GM12878 (cell line): Measurements from ENCODE around the gene RNF152. TPM values are rescaled to one million over a fixed set of nuclear protein-coding genes. Genes with fewer than 3 reads are reported as not detected.

Experiments used
- ATAC-seq: fragments of 200-7000 bp; cut with Tn5 transposase; 3 replicates; pipeline ENCODE4 v1.9.1; 2020; ENCODE audit warnings: mild to moderate bottlenecking, moderate library complexity
- BruUV-seq: library from RNA; stranded (reverse); fragments of 400-500 nt; replicated peaks from 2 replicates; lab custom pipeline; 2021; lab: Mats Ljungman, UMichigan
- CTCF ChIA-PET: fragments of 300-600 bp; sonication (Branson Sonifier 250); formaldehyde crosslinking; extraction: SDS; loops from one replicate; lab custom pipeline; 2021; ENCODE audit warnings: inconsistent platforms; lab: Yijun Ruan, JAX
- POLR2A ChIA-PET: fragments of 350-600 bp; formaldehyde crosslinking; extraction: SDS; loops from one replicate; lab custom pipeline; 2021; ENCODE audit warnings: inconsistent platforms; lab: Charles Lee
- RAD21 ChIA-PET: fragments of 300-600 bp; sonication (Branson Sonifier 250); formaldehyde crosslinking; loops from one replicate; lab custom pipeline; 2023; ENCODE audit warnings: antibody characterized with exemption; ENCODE audit not compliant: unreplicated experiment; lab: Charles Lee
- SMC1A ChIA-PET: fragments of 300-600 bp; sonication (Branson Sonifier 250); formaldehyde crosslinking; loops from one replicate; lab custom pipeline; 2023; ENCODE audit not compliant: unreplicated experiment, uncharacterized antibody; lab: Charles Lee
- DNase-seq: peaks from one replicate; pipeline ENCODE4 v3.0.0-alpha.2; 2011; ENCODE audit warnings: low read depth, low spot score
- FAIRE-seq: peaks from 3 replicates; lab custom pipeline; 2011; peaks lifted over from hg19 to GRCh38; lab: Jason Lieb, UNC
- H2AFZ ChIP-seq: 2 replicates; pipeline ENCODE4 v1.6.0; 2011; ENCODE audit warnings: low read depth, low read length, control low read depth; ENCODE audit not compliant: control insufficient read depth
- H3K27ac ChIP-seq: 2 replicates; pipeline ENCODE4 v1.5.1; 2011; ENCODE audit warnings: control low read depth; ENCODE audit not compliant: control insufficient read depth, insufficient read depth
- H3K27me3 ChIP-seq, 2 experiments: replicated peaks in 1 of 2; 2 replicates each; pipeline versions ENCODE4 v1.6.0 to v1.6.1; 2011; ENCODE audit warnings: low read length in 1 of 2; ENCODE audit not compliant: control insufficient read depth in 2 of 2, insufficient read depth in 2 of 2
- H3K36me3 ChIP-seq, 2 experiments: 2 replicates each; pipeline ENCODE4 v1.5.1; 2011; ENCODE audit warnings: low read length in 1 of 2; ENCODE audit not compliant: control insufficient read depth in 2 of 2, insufficient read depth in 2 of 2
- H3K4me1 ChIP-seq: 2 replicates; pipeline ENCODE4 v1.6.1; 2011; ENCODE audit warnings: mild to moderate bottlenecking, low read length, moderate library complexity, mixed read lengths; ENCODE audit not compliant: control insufficient read depth, insufficient read depth
- H3K4me2 ChIP-seq: 2 replicates; pipeline ENCODE4 v1.6.0; 2011; ENCODE audit warnings: control low read depth; ENCODE audit not compliant: control insufficient read depth, insufficient read depth
- H3K4me3 ChIP-seq: fragments of 200-600 bp; sonication (generic); 2 replicates; pipeline ENCODE4 v1.5.1; 2016
- H3K79me2 ChIP-seq: 2 replicates; pipeline ENCODE4 v1.6.0; 2011; ENCODE audit warnings: low read length; ENCODE audit not compliant: control insufficient read depth, insufficient read depth
- H3K9ac ChIP-seq: 2 replicates; pipeline ENCODE4 v1.8.0; 2011; ENCODE audit warnings: low read length, control low read depth, mixed read lengths; ENCODE audit not compliant: control insufficient read depth, insufficient read depth
- H3K9me3 ChIP-seq: replicated peaks from 3 replicates; pipeline ENCODE4 v1.5.1; 2011; ENCODE audit warnings: mild to moderate bottlenecking, low read length; ENCODE audit not compliant: control insufficient read depth, insufficient read depth
- H4K20me1 ChIP-seq: 2 replicates; pipeline ENCODE4 v1.6.0; 2011; ENCODE audit not compliant: control insufficient read depth, insufficient read depth
- BACH1 ChIP-seq: fragments of 450-650 bp; IDR thresholded peaks from 2 replicates; pipeline ENCODE4 v1.6.1; 2017; ENCODE audit warnings: mild to moderate bottlenecking, borderline replicate concordance
- CHD4 ChIP-seq: fragments of 200-600 bp; sonication (generic); IDR thresholded peaks from 2 replicates; pipeline ENCODE4 v1.6.1; 2016; ENCODE audit warnings: mild to moderate bottlenecking
- EED ChIP-seq: sonication (generic); IDR thresholded peaks from 2 replicates; pipeline ENCODE4 v1.6.1; 2016; ENCODE audit warnings: antibody characterized with exemption, low read depth
- SPI1 ChIP-seq: IDR thresholded peaks from 2 replicates; pipeline ENCODE4 v1.6.1; 2011; ENCODE audit warnings: low read depth, mild to moderate bottlenecking, low read length, moderate library complexity, borderline replicate concordance; ENCODE audit not compliant: insufficient read depth
- SREBF2 ChIP-seq: IDR thresholded peaks from 2 replicates; pipeline ENCODE4 v1.6.1; 2012; ENCODE audit warnings: mild to moderate bottlenecking, low read length
- TAF1 ChIP-seq: IDR thresholded peaks from 2 replicates; pipeline ENCODE4 v1.6.1; 2011; ENCODE audit warnings: mild to moderate bottlenecking, low read depth, low read length, borderline replicate concordance
- TARDBP ChIP-seq: IDR thresholded peaks from 2 replicates; pipeline ENCODE4 v1.6.1; 2016; ENCODE audit warnings: borderline replicate concordance
- TBL1XR1 ChIP-seq: IDR thresholded peaks from 2 replicates; pipeline ENCODE4 v1.6.1; 2012; ENCODE audit warnings: low read depth, low read length, improper control_type of control experiment
- YBX1 ChIP-seq: fragments of 450-650 bp; IDR thresholded peaks from 2 replicates; pipeline ENCODE4 v1.6.1; 2016; ENCODE audit warnings: antibody characterized with exemption
- WGBS: methylation state at CpG from one replicate; pipeline ENCODE4 v1.1.6; 2016; ENCODE audit warnings: low lambda C conversion rate; ENCODE audit not compliant: insufficient replicate concordance, insufficient coverage; ENCODE audit errors: missing lambda C conversion rate; 5-methylcytosine and 5-hydroxymethylcytosine counted together
- in situ Hi-C: fragments of 300-500 bp; cut with MboI; formaldehyde crosslinking; loops from 9 replicates; pipeline ENCODE4 v1.14.3; 2018; ENCODE audit warnings: mixed read lengths
- intact Hi-C: fragments of 100-400 bp; cut with micrococcal nuclease; formaldehyde crosslinking; loops from one replicate; pipeline ENCODE4 v1.14.2; 2022; ENCODE audit not compliant: unreplicated experiment
- polyA plus RNA-seq, 11 experiments: library from polyadenylated mRNA; depleted of rRNA in 4 of 11; unstranded in 6 of 11; stranded (reverse) in 5 of 11; fragments of >200 nt; fragmentation: Nextera tagmentation in 4 of 11; fragmentation: Illumina TruSeq in 1 of 11; extraction: Ambion mirVana in 4 of 11; extraction: Trizol in 1 of 11; gene quantifications; 1 replicate in 1 of 11; 2 replicates in 10 of 11; pipeline versions ENCODE4 v1.2.1 to v1.2.3, GENCODE V29; 2011 to 2016; ENCODE audit warnings: inconsistent platforms in 2 of 11, missing spikeins in 2 of 11, low read depth in 1 of 11
- total RNA-seq, 4 experiments: library from RNA; depleted of rRNA in 3 of 4; stranded (reverse); fragments of >200 nt in 3 of 4; fragmentation: Illumina TruSeq in 1 of 4; extraction: Trizol in 1 of 4; gene quantifications; 2 replicates each; pipeline versions ENCODE4 v1.2.1 to v1.2.3, GENCODE V29; 2013 to 2021
- TF ChIP-seq, protein P1 (sequence below): IDR thresholded peaks from 2 replicates; pipeline ENCODE4 v1.6.1; 2012; ENCODE audit warnings: low read length, inconsistent platforms
- TF ChIP-seq, protein P2 (sequence below): IDR thresholded peaks from 2 replicates; pipeline ENCODE4 v1.6.1; 2011; ENCODE audit warnings: borderline replicate concordance, low read depth, mild to moderate bottlenecking, moderate library complexity, mixed read lengths, low read length; ENCODE audit not compliant: insufficient read depth; ENCODE audit errors: extremely low read length
- TF ChIP-seq, protein P3 (sequence below): fragments of 450-650 bp; IDR thresholded peaks from 2 replicates; pipeline ENCODE4 v1.6.1; 2018; ENCODE audit warnings: mild to moderate bottlenecking, low read depth, moderate library complexity; ENCODE audit not compliant: partially characterized antibody

Gene RNF152
- total and polyA plus RNA-seq, 10 of the 15 experiments (the other 5 are each of a cell fraction or from before 2014, with no cell fraction given), result under 0.01 to 0.07 (median 0.03) TPM; not detected in 7

- 19% methylated on average over 3 of the region's 3 CpGs for WGBS
- SMC1A ChIA-PET, result no interaction called here
- intact Hi-C loops, result no loop called here
- no peaks in the 10 kb centered on the region for H3K36me3 ChIP-seq
- no peaks in the 10 kb centered on the region for H4K20me1 ChIP-seq
- CTCF ChIA-PET, result interaction anchor here (0.9 kb wide), 1 partner anchor 10 kb away, joined by 3 read pairs; no protein-coding TSS in a partner anchor
- H3K4me3 ChIP-seq, result no peak overlapping the region
- no peak overlapping the region for H3K9ac ChIP-seq
- ATAC-seq (no peak), FAIRE-seq (no peak), DNase-seq (no peak)
- no peak overlapping the region for H2AFZ ChIP-seq
- POLR2A ChIA-PET, result interaction anchor here (0.6 kb wide), 1 partner anchor 410 kb away, joined by 3 read pairs; no protein-coding TSS in a partner anchor
- H3K4me1 ChIP-seq, result no peaks in the 10 kb centered on the region
- H3K27ac ChIP-seq, result no peak overlapping the region
- RAD21 ChIA-PET, result no interaction called here
- in situ Hi-C loops, result no loop called here
- H3K79me2 ChIP-seq, result no peaks in the 10 kb centered on the region
- no TSS peak for BruUV-seq
- no peaks in the 10 kb centered on the region for H3K27me3 ChIP-seq
- TF ChIP-seq TARDBP (no peak), YBX1 (no peak), SPI1 (peak; percentile 21; the same call in 1 of the 2 replicates)
- TF ChIP-seq, protein P1, sequence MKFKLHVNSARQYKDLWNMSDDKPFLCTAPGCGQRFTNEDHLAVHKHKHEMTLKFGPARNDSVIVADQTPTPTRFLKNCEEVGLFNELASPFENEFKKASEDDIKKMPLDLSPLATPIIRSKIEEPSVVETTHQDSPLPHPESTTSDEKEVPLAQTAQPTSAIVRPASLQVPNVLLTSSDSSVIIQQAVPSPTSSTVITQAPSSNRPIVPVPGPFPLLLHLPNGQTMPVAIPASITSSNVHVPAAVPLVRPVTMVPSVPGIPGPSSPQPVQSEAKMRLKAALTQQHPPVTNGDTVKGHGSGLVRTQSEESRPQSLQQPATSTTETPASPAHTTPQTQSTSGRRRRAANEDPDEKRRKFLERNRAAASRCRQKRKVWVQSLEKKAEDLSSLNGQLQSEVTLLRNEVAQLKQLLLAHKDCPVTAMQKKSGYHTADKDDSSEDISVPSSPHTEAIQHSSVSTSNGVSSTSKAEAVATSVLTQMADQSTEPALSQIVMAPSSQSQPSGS, result no peak
- H3K9me3 ChIP-seq, result no peaks in the 10 kb centered on the region; the same call in 1 of the 3 replicates
- no peak overlapping the region for H3K4me2 ChIP-seq
Measured at GRCh38 chr18:61935362-61935761, 42.6 kb upstream of the RNF152 start.

DNA sequence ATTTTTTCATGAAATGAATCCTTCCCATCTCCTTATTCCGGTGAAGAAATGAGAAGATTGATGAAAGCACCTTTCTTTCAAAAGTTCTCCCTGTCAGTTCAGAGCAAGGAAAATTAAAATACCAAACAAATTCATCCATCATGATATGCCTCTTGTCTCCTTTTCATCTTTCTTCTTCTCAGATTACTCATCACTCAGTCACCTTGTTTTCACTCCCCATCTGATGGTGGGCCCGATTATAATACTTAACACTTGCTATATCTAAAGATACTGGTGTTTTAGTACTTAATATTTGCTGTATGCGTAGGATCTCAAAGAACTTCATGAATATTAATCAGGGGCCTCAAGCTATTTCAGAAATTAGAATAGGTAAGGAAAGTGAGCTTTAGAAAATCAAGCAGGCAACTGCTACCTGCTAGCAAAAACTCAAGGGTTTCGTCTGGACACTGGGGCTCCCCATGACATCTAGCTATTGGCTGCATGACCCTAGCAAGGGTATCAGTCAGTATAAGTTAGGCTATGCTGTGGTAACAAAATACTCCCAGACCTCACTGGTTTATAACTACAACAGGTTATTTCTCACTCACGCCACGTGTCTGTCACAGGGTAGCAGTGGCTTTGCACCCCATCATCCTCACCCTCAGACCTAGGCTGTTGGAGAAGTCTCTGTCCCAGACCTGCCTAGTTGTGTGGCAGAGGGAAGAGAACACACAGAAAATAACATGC lies 39.0 kb upstream of the RNF152 start:
- no peaks in the 10 kb centered on the region for H4K20me1 ChIP-seq
- H3K4me3 ChIP-seq, result no peak overlapping the region
- DNase-seq (no peak), ATAC-seq (no peak), FAIRE-seq (no peak)
- no peak overlapping the region for H2AFZ ChIP-seq
- no peak overlapping the region for H3K9ac ChIP-seq
- no TSS peak for BruUV-seq
- ChIA-PET SMC1A (no interaction called here), RAD21 (interaction anchor here (1.2 kb wide), 1 partner anchor 20 kb away, joined by 3 read pairs; no protein-coding TSS in a partner anchor), CTCF (no interaction called here), POLR2A (no interaction called here)
- intact Hi-C loops (no loop called here), in situ Hi-C loops (no loop called here)
- H3K27ac ChIP-seq, result no peak overlapping the region
- no peaks in the 10 kb centered on the region for H3K36me3 ChIP-seq
- no peak overlapping the region for H3K4me2 ChIP-seq
- H3K9me3 ChIP-seq, result no peaks in the 10 kb centered on the region; the same call in 1 of the 3 replicates
- no peaks in the 10 kb centered on the region for H3K79me2 ChIP-seq
- H3K27me3 ChIP-seq, result no peaks in the 10 kb centered on the region
- 34% methylated on average over 6 of the region's 6 CpGs for WGBS
- H3K4me1 ChIP-seq, result no peaks in the 10 kb centered on the region
- TF ChIP-seq CHD4 (no peak), EED (no peak), TBL1XR1 (no peak), TAF1 (no peak), YBX1 (no peak), BACH1 (no peak), SREBF2 (no peak)
- TF ChIP-seq, protein P2, sequence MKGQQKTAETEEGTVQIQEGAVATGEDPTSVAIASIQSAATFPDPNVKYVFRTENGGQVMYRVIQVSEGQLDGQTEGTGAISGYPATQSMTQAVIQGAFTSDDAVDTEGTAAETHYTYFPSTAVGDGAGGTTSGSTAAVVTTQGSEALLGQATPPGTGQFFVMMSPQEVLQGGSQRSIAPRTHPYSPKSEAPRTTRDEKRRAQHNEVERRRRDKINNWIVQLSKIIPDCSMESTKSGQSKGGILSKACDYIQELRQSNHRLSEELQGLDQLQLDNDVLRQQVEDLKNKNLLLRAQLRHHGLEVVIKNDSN, result no peak
- TF ChIP-seq, protein P3, sequence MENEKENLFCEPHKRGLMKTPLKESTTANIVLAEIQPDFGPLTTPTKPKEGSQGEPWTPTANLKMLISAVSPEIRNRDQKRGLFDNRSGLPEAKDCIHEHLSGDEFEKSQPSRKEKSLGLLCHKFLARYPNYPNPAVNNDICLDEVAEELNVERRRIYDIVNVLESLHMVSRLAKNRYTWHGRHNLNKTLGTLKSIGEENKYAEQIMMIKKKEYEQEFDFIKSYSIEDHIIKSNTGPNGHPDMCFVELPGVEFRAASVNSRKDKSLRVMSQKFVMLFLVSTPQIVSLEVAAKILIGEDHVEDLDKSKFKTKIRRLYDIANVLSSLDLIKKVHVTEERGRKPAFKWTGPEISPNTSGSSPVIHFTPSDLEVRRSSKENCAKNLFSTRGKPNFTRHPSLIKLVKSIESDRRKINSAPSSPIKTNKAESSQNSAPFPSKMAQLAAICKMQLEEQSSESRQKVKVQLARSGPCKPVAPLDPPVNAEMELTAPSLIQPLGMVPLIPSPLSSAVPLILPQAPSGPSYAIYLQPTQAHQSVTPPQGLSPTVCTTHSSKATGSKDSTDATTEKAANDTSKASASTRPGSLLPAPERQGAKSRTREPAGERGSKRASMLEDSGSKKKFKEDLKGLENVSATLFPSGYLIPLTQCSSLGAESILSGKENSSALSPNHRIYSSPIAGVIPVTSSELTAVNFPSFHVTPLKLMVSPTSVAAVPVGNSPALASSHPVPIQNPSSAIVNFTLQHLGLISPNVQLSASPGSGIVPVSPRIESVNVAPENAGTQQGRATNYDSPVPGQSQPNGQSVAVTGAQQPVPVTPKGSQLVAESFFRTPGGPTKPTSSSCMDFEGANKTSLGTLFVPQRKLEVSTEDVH, result no peak
